Mesothelial cell of epicardium (in vitro differentiated cells): ENCODE measurements around the gene GSTA4. TPM values are rescaled to one million over a fixed set of nuclear protein-coding genes. Genes with fewer than 3 reads are reported as not detected.

Experiments
- DNase-seq, 2 experiments: peaks; one replicate each; pipeline ENCODE4 v3.0.0; 2021; ENCODE audit warnings: low spot score in 2 of 2; ENCODE audit not compliant: unreplicated experiment in 2 of 2
- H3K27ac Mint-ChIP-seq: 2 replicates; pipeline ENCODE4 v1.8.0; 2021; ENCODE audit warnings: mixed read lengths
- H3K27me3 Mint-ChIP-seq: 2 replicates; pipeline ENCODE4 v1.8.0; 2021; ENCODE audit warnings: low read depth, mixed read lengths
- H3K36me3 Mint-ChIP-seq: 2 replicates; pipeline ENCODE4 v1.8.0; 2021; ENCODE audit warnings: mixed read lengths
- H3K4me1 Mint-ChIP-seq: 2 replicates; pipeline ENCODE4 v1.8.0; 2021; ENCODE audit warnings: mixed read lengths
- H3K4me3 Mint-ChIP-seq: 2 replicates; pipeline ENCODE4 v1.8.0; 2021; ENCODE audit warnings: mild to moderate bottlenecking, moderate library complexity, mixed read lengths
- H3K9me3 Mint-ChIP-seq: 2 replicates; pipeline ENCODE4 v1.8.0; 2021; ENCODE audit warnings: mixed read lengths
- CTCF ChIP-seq: fragments of 200-600 bp; sonication (generic); IDR thresholded peaks from one replicate; pipeline ENCODE4 v1.5.0; 2021; ENCODE audit warnings: antibody characterized with exemption; ENCODE audit not compliant: unreplicated experiment
- total RNA-seq: library from RNA; stranded (reverse); gene quantifications from 3 replicates; pipeline ENCODE4 v1.2.1, GENCODE V29; 2021

Gene GSTA4
- total RNA-seq, 1 donor from 2014 or later = 66.2 TPM

GRCh38 chr6:52983159-52983848, 11.8 kb downstream of the GSTA4 start:
- H3K36me3 Mint-ChIP-seq = peaks cover 45% of the 10 kb centered on the region

GRCh38 chr6:52982680-52983079, 12.4 kb downstream of the GSTA4 start:
- Mint-ChIP-seq H3K4me3 (no peak overlapping the region), H3K9me3 (no peaks in the 10 kb centered on the region), H3K27ac (no peak overlapping the region), H3K36me3 (peaks cover 44% of the 10 kb centered on the region), H3K27me3 (no peaks in the 10 kb centered on the region), H3K4me1 (peaks cover 10% of the 10 kb centered on the region)
- DNase-seq = no peak
- no peak for TF ChIP-seq CTCF

More at GRCh38 chr6:52983159-52983848, 11.8 kb downstream of the GSTA4 start:
- H3K4me3 Mint-ChIP-seq = no peak overlapping the region
- TF ChIP-seq CTCF = no peak
- no peaks in the 10 kb centered on the region for H3K9me3 Mint-ChIP-seq
- no peaks in the 10 kb centered on the region for H3K27me3 Mint-ChIP-seq
- no peak overlapping the region for H3K27ac Mint-ChIP-seq
- peaks cover 8% of the 10 kb centered on the region for H3K4me1 Mint-ChIP-seq
- no peak for DNase-seq

GRCh38 chr6:52981222-52981900, 13.7 kb downstream of the GSTA4 start:
- TF ChIP-seq CTCF = no peak
- H3K36me3 Mint-ChIP-seq = peaks cover 36% of the 10 kb centered on the region

GRCh38 chr6:52976591-52977035, 18.5 kb downstream of the GSTA4 start:
- TF ChIP-seq CTCF = no peak
- peak overlapping the region; percentile 47 for H3K27ac Mint-ChIP-seq
- peaks cover 25% of the 10 kb centered on the region for H3K4me1 Mint-ChIP-seq
- DNase-seq = no peak
- no peaks in the 10 kb centered on the region for H3K27me3 Mint-ChIP-seq
- H3K36me3 Mint-ChIP-seq = peaks cover 4% of the 10 kb centered on the region
- H3K4me3 Mint-ChIP-seq = no peak overlapping the region
- peaks cover 4% of the 10 kb centered on the region for H3K9me3 Mint-ChIP-seq

More at GRCh38 chr6:52981222-52981900, 13.7 kb downstream of the GSTA4 start:
- no peak for DNase-seq
- no peak overlapping the region for H3K4me3 Mint-ChIP-seq
- no peaks in the 10 kb centered on the region for H3K27me3 Mint-ChIP-seq
- no peak overlapping the region for H3K27ac Mint-ChIP-seq
- H3K4me1 Mint-ChIP-seq = peaks cover 18% of the 10 kb centered on the region
- no peaks in the 10 kb centered on the region for H3K9me3 Mint-ChIP-seq

- Mint-ChIP-seq H3K36me3 (peaks cover 4% of the 10 kb centered on the region), H3K27ac (no peak overlapping the region), H3K4me3 (no peak overlapping the region), H3K27me3 (no peaks in the 10 kb centered on the region), H3K4me1 (peaks cover 25% of the 10 kb centered on the region), H3K9me3 (peaks cover 4% of the 10 kb centered on the region)
- DNase-seq = no peak
- no peak for TF ChIP-seq CTCF
These were observed 18.9 kb downstream of the GSTA4 start for GRCh38 chr6:52976149-52976548.
